Fibroblast of pulmonary artery (primary cell): Measurements from ENCODE around the gene LARP4.
"Not testable (repeated sequence)": the region's sequence is repeated elsewhere in the genome, so short reads cannot be mapped to it uniquely, and the experiment has no call there.

ENCODE experiments used
- DNase-seq: peaks from one replicate; pipeline ENCODE4 v3.0.0-alpha.2; 2010; ENCODE audit warnings: low read depth
- H3K4me3 ChIP-seq: replicated peaks from 2 replicates; pipeline ENCODE4 v1.5.1; 2011; ENCODE audit warnings: low read depth, mild to moderate bottlenecking, control low read depth, low read length, moderate library complexity
- TF ChIP-seq, protein P1 (sequence below): IDR thresholded peaks from 2 replicates; pipeline ENCODE4 v1.5.1; 2011; ENCODE audit warnings: mild to moderate bottlenecking, control low read depth, low read length, inconsistent platforms; ENCODE audit errors: missing control alignments

Gene LARP4

DNA sequence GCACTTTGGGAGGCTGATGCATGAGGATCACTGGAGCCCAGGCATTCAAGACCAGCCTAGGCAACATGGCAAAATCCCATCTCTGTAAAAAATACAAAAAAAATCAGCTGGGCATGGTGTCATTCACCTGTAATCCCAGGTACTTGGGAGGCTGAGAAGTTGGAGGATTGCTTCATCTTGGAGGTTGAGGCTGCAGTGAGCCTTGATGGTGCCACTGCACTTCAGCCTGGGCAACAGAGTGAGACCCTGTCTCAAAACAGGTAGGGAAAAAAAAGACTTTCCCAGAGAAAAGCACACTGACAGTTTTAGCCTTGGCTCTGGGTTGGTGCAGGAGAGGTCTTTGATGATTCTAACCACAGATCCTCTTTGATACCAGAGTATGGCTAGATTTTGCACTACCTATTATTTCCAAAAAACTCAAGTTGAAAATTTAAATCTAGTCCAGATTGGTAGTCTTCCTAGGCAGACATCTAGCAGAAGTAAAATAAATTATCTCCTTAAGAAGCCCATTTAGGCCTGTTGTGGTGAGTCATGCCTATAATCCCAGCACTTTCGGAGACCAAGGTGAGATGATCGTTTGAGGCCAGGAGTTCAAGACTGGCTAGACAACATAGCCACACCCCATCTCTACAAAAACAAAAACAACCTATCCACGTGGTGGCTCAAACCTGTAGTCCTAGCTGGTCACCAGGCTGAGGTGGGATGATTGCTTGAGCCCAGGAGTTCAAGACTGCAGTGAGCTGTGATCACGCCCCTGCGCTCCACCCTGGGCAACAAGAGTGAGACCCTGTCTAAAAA lies 18.6 kb downstream of the LARP4 start:
- TF ChIP-seq, protein P1, sequence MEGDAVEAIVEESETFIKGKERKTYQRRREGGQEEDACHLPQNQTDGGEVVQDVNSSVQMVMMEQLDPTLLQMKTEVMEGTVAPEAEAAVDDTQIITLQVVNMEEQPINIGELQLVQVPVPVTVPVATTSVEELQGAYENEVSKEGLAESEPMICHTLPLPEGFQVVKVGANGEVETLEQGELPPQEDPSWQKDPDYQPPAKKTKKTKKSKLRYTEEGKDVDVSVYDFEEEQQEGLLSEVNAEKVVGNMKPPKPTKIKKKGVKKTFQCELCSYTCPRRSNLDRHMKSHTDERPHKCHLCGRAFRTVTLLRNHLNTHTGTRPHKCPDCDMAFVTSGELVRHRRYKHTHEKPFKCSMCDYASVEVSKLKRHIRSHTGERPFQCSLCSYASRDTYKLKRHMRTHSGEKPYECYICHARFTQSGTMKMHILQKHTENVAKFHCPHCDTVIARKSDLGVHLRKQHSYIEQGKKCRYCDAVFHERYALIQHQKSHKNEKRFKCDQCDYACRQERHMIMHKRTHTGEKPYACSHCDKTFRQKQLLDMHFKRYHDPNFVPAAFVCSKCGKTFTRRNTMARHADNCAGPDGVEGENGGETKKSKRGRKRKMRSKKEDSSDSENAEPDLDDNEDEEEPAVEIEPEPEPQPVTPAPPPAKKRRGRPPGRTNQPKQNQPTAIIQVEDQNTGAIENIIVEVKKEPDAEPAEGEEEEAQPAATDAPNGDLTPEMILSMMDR: no peak
- no peak for DNase-seq
- no peak overlapping the region for H3K4me3 ChIP-seq

DNA sequence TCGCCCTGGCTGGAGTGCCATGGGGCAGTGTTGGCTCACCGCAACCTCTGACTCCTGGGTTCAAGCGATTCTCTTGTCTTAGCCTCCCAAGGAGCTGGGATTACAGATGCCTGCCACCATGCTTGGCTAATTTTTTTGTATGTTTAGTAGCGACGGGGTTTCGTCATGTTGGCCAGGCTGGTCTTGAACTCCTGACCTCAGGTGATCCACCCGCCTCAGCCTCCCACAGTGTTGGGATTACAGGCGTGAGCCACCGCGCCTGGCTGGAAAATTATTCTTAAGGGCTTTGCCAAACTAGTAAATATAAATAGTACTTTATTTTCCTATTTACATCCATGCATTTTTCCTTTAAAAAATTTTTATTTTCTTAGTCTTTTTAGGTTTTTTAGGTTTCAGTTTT lies 22.2 kb downstream of the LARP4 start:
- not testable (repeated sequence) for DNase-seq, H3K4me3 ChIP-seq

DNA sequence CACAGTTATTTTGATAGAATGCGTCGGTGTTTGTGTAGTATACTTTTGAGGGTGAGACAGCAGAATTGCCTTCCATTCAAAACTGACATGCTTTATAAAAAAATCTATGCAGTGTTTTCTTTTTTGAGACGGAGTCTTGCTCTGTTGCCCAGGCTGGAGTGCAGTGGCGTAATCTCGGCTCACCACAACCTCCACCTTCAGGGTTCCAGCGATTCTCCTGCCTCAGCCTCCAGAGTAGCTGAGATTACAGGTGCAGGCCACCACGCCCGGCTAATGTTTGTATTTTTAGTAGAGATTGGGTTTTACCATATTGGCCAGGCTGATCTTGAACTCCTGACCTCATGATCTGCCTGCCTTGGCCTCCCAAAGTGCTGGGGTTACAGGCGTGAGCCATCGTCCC lies 22.7 kb downstream of the LARP4 start:
- H3K4me3 ChIP-seq, DNase-seq: not testable (repeated sequence)

DNA sequence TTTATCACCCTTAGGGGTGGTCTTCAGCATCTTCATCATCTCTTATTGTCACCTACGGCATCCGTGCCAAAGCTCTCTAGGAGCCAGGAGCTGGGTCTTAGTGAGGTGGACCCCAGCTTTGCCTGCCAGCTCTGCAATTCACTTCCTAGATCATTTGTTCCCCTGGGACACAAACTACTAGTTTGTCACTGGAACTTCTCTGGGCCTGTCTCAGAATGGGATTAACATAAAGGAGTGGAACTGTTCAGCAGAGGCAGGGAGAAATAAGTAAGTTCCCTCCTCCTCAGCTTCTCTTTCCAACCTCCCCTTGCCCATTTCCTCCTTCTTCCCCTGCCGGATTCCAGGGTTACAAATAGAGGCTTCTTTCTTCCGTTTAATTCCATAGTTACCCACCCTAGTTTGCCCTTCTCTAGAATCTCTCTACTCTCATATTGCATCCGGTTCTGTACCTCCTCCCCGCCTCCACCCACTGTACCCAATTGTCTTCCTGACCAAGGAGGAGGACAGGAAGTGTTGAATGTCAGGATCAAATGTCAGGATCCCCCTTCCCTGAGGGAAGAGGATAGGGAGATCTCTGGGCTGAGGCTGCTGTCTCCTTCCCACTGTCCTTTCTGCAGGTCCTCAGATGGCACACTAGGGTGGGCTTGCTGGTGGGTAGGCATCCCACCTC lies 25.0 kb downstream of the LARP4 start:
- DNase-seq: no peak
- TF ChIP-seq, protein P1: no peak
- H3K4me3 ChIP-seq: no peak overlapping the region

DNA sequence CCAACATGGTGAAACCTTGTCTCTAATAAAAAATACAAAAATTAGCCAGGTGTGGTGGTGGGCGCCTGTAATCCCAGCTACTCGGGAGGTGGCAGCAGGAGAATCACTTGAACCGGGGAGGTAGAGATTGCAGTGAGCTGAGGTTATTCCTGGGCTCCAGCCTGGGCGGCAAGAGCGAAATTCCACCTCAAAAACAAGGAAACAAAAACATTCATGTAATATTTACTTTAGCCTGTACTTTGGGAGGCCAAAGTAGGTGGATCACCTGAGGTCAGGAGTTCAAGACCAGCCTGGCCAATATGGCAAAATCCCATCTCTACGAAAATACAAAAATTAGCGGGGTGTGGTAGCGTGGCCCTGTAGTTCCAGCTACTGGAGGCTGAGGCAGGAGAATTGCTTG lies 31.0 kb downstream of the LARP4 start:
- not testable (repeated sequence) for DNase-seq

DNA sequence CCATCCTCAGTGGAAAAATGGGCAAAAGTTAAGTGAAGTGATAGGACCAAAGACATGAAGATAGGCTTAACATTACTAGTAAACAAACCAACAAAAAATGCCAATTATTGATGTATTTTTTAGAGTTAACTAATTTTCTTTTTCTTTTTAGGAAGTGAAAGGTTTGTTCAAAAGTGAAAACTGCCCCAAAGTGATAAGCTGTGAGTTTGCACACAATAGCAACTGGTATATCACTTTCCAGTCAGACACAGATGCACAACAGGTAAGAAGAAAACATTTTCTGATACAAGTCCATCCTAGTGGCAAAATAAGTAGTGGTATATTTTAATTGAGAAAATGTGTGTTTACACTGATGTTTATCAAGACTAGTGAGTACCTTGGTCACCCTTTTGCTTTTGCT lies 39.6 kb downstream of the LARP4 start:
- DNase-seq: no peak
- TF ChIP-seq, protein P1: no peak
- no peak overlapping the region for H3K4me3 ChIP-seq

More for the DNA sequence above, 31.0 kb downstream of the LARP4 start:
- not testable (repeated sequence) for H3K4me3 ChIP-seq

DNA sequence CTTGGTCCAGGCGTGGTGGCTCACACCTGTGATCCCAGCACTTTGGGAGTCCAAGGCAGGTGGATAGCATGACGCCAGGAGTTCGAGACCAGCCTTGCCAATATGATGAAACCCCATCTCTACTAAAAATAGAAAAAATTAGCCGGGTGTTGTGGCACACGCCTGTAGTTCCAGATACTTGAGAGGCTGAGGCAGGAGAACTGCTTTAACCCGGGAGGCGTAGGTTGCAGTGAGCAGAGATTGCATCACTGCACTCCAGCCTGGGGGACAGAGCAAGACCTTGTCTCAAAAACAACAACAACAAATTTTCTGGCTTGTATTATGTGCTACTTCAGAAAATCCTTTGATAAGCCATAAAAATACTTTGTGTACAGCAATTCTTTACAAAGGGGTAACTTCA lies 41.1 kb downstream of the LARP4 start:
- TF ChIP-seq, protein P1: no peak
- H3K4me3 ChIP-seq: no peak overlapping the region

DNA sequence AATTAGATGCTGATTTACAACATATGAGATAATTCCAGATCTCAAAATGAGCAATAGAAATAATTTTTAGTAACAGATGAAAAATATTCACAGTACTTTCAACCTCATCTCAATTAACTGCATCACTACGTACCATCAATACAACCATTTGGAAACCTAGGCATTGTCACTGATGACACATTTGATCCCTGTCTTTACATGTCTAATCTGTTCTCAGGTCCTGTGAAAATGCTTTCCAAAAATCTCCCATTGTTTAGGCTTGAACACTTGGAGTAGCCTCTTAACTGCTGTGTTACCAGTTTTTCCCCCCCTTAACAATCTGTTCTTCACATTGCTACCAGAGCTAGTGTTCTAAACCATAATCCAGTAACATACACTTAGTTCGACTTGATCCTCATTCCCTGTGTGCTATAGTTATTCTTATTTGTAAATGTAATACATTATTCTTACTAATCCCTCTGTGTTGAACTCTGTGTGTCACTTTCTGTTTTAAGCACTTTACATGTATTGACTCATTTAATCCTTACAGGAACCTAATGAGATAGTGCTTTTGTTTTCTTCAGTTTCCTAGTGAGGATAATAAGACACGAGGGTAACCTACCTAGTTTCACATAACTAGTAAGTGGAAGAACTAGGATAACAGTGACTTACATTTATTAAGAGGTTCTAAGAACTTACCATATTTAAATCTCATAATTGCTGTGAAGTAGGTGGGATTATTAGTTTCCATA lies 41.7 kb downstream of the LARP4 start:
- DNase-seq: no peak
- TF ChIP-seq, protein P1: no peak
- H3K4me3 ChIP-seq: no peak overlapping the region

More for the DNA sequence above, 41.1 kb downstream of the LARP4 start:
- DNase-seq: no peak

DNA sequence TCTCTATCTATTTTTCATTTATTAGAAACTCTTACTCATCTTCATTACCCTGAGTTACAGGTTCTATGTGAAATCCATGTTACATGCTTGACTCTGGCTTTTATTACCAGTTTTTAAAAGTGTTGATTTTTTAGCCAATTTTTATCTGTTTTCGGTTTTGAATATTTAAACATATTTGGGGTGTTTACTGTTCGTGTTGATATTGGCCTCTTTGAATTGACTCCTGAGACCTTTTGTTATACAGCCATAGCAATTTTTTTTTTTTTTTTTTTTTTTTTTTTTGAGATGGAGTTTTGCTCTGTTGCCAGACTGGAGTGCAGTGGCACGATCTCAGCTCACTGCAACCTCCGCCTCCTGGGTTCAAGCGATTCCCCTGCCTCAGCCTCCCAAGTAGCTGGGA lies 49.0 kb downstream of the LARP4 start:
- H3K4me3 ChIP-seq, DNase-seq: not testable (repeated sequence)
